Left hindlimb (tissue), 1 donor: ENCODE measurements around the gene DSE.

Experiments
- DNase-seq: peaks from one replicate; pipeline ENCODE4 v3.0.0-alpha.2; 2018

Gene DSE

DNA sequence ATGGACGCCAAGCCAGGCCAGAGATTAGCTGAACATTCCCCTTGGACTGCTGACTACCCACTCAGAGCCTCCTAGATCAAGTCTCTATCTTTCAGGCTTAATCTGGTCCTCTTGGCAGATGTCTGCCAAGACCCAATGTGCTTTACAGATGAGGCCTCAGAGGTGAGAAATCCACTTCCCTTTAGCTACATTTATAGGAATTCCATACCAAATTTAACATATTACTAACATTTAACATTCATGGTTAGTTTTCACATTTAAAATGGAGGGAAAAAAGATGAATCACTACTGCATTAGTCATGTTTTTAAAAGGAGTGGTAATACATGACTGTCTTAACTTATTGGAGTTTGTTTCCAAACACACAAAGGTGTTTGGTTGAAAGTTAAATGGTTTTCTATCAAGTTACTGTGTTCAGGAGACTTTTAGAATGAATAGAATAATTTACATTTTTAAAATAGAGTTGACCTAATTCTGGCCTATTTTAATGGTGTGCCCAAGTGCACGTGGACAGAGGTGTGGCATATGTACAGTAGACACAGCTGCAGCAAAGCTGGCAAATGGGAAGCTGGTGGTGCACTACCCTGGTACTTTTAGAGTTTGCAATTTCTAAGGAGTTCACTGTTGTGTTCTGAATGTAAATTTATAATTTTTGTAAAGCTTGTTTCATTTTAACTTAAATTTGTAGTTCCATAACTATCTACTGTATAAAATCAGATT, 48.5 kb downstream of the DSE start:
- no peak for DNase-seq

DNA sequence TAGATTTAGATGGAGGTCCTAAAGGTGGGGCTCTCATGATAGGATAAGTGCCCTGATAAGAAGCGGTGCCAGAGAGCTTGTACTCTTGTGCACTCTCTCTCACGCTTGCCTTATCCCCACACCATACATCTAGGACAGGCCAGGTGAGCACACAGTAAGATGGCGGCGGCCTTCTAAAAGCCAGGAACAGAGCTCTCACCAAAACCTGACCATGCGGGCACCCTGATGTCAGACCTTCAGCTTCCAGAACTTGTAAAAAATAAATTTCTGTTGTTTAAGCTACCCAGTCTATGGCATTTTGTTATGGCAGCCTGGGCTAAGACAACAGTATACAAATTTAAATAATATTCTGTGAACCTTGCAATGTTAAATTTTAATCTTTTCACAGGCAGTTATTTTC, 49.6 kb downstream of the DSE start:
- DNase-seq: no peak

DNA sequence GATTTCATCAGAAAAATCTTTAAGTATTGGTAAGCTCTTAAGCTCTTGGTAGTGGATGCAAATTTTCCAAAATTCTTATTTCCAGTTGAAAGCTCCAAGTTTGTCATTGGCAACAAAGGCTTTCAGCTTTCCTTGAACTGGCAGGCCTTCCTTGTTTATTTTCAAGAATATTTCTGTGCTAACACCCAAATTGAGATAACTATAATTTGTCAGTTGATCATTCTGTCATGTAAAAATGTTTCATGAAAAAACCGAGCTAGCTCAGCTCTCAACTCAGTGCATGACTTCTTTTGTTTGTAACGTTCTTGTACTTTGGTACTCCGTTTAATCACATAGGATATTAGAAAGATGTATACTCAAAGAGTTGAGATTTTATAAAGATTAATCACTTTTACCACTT, 51.5 kb downstream of the DSE start:
- DNase-seq: no peak

DNA sequence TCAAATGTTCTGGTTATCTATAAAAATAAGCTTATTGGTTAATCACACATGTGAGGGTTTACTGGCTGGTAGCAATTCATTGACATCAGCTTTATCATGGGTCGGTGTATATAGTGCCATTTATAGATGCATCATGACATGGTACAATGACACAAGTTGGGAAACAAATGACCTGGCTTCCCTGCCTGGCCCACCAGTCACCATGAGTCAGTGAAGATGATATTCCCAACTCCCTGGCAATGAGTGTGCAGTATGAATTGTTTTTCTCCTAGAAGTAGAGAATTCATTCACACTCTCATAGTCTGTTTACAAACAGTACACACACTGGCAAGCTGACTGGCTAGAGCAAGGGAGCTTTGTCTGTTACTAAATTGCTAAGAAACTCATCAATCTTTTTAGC, 53.3 kb downstream of the DSE start:
- no peak for DNase-seq

DNA sequence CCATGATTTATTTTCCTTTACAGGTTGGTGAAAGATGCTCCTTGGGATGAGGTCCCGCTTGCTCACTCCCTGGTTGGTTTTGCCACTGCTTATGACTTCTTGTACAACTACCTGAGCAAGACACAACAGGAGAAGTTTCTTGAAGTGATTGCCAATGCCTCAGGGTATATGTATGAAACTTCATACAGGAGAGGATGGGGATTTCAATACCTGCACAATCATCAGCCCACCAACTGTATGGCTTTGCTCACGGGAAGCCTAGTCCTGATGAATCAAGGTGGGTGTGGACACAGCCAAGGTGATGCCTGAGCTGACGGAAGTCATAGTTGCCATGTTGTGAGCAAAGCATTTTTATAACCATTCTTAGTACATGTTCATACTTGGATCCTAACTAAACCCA, 55.8 kb downstream of the DSE start:
- no peak for DNase-seq

DNA sequence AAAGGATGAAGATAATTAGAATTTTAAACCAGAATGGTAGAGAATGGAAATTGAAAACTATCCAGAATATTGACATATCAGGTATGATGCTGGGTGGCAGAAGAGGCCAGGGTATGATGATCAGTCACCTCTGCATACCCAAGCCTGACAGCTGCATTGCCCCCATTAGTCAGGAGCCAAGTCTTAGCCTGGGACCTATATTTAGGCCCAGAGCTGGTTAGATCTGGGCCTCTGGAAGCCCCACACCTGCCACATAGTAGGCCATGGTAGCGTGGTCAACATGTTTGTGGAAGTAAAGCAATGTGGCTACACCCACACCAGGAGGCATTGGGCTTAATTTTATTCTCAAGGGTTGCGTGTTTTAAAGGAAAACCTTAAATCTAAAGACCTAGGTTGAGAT, 58.4 kb downstream of the DSE start:
- DNase-seq: no peak

DNA sequence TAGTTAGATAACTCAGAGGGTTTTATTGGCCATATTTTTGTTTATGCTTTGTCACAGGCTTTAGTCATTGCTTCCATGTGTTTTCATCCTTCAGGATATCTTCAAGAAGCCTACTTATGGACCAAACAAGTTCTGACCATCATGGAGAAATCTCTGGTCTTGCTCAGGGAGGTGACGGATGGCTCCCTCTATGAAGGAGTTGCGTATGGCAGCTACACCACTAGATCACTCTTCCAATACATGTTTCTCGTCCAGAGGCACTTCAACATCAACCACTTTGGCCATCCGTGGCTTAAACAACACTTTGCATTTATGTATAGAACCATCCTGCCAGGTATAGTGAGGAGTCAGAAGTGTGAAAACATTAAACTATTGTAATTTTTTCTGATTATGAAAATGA, 60.1 kb downstream of the DSE start:
- DNase-seq: no peak

DNA sequence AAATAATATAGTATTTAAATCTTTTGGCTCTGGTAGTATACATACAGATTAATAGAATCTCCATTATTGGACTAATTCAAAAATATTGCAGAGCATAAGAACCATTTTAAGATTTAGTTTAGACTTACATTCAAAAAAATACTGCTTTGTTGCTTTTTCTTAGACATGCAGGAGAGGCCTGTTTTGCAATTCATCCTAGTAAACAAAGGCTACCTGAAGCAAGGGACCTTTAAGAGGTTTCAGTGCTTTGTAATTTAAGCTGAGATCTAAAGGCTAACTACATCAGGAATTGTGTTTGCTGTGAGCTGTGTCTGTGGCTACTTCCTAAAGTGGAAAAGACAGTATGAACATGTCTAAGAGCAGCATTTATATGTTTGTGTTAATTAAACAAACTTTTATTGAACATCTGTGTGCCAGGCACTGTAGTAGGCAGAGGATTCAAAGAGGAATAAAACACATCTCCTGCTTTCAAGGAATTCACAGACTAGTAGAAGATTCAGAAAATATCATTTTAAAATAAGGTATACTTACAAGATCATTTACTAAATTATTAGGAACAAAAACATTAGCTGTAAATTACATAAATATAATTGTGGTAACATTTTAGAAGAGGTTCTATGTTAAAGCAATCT, 61.3 kb downstream of the DSE start:
- DNase-seq: no peak

DNA sequence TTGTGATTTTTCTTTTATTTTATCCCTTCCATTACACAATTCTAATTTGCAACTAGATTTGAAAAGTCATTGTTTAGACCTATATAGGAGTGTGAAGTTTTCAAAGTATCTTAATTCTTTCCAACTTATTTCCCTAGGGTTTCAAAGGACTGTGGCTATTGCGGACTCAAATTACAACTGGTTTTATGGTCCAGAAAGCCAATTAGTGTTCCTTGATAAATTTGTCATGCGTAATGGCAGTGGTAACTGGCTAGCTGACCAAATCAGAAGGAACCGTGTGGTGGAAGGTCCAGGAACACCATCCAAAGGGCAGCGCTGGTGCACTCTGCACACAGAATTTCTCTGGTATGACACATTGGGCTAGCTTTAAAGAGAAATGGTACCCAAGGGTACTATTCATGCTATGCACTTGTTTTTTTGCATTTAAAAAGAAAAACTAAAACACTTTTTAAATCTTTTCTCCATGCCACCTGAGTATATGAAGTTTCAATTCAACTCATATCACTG, 62.5 kb downstream of the DSE start:
- DNase-seq: no peak

DNA sequence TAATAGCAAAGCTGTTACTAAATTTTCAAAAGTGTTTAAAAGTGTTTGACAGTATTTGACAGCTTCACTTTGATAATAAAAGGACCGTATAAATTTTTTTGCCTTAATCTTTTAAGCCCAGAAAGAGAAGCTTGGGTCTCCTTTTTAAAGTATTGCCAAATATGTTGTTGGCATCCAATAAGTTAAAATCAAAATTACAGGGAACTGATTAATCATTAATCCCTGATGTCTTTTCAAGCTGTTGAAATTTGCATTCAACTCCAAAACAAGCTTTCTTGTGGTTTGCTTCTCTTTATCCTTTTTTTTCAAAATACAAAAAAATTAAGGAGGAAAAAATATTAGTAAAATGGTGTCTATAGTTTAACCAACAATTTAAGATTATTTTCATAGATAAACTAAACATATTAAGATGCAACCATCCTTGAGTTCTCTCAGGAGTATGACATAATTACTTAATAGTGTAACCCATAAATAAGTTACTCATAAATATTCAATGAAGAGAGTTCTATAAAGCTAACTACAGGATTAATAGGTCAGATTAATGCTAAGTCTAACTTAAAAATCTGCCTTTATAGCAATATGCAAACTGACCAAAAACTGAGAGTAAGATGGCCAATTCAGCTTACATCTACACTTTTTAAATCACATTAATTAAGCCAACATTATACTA, 63.4 kb downstream of the DSE start:
- no peak for DNase-seq

DNA sequence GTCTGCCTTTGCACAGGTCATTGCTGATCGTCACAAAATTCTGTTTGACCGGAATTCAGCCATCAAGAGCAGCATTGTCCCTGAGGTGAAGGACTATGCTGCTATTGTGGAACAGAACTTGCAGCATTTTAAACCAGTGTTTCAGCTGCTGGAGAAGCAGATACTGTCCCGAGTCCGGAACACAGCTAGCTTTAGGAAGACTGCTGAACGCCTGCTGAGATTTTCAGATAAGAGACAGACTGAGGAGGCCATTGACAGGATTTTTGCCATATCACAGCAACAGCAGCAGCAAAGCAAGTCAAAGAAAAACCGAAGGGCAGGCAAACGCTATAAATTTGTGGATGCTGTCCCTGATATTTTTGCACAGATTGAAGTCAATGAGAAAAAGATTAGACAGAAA, 65.8 kb downstream of the DSE start:
- DNase-seq: no peak

DNA sequence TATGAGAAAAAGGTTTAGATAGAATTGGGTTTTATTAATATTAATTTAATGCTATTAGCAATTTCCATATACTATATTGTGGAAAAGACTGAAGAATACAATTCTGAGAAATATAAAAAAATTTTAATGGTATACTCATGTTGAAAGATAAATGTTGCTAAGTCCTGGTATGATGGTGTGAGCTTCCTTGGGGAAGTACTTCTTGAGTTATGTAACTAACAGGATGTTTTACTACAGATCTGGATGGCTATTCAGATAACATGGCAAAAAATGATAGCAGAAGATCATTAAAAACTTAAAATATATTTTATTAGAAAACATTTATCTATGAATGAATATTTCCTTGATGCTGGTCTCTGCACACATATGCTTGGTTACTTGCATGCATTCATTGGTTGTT, 66.9 kb downstream of the DSE start:
- DNase-seq: no peak

DNA sequence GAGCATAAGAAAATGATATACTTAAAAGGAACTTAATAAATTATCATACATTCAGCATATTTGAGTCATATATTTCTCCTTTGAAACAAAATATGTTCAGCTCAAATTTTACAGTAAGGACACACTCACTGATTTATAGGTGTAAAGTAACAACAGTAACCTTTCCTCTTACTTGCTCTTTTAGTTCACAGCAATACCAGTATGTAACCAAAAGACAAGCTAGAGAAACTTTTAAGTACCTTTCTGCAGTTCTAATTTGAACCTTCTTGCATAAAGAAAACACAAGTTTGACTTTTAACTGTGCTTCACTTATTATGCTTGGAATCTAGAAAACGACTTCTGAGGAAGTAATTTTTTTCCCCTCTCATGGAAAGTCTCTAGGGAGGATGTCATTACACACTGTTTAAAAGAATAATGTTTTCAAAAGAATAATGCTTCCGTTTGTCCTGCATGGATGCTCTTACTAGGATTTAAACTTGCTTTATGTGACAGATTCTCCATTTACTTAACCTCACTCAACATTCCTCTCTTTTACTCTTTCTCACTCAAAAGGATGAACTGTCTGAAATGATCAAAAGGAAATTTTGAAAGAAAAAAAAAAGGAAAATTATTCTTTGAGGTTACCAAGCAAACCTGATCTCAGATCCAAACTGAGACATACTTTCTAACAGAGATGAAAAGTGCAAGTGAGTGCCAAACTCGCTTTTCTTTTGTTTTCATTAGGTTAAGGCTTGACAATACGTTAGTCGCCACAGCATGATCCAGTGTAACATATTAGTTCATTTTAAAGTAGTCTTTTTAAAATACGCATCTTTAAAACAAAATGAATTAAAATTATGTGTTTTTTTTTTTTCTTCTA, 68.1 kb downstream of the DSE start:
- no peak for DNase-seq

DNA sequence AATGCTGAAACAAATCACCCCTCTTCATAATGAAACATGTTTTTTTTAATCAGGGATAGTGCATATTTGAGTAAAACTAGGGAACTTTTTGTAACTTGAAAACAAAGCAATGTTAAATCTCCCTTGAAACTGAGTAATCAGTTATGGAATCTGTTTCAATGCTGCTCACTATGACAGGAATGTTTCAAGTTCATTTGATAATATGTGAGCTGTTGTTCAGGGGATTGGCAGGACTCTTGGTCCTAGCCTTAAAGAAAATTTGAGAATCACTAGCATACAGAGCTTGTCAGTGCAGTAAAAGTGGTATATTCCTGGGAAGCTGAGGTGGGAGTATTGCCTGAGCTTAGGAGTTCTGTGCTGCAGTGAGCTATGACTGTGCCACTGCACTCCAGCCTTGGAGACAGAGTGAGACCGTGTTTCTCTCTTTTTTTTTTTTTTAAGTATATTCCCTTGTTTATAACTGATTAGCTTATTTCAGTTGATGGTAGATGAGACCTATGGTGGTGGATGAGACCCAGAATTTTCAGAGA, 68.8 kb downstream of the DSE start:
- DNase-seq: no peak

DNA sequence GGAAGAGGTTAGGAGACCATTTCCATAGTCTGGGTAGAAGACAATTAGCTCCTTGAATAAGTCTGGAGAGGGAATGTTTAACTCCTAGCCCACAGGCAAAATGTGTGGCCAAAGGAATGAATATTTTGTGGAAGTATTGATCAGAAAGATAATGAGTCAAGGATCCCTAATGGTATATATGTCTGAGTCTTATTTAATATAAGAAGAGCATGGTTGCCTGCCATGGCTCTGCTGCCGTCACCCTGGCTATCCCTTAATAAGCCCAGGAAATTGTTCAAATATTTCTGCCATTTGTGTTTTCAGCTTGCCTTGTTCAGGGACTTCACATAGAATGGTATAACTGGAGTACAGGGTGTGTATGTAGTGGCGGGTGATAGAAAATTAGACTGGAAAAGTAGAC, 72.4 kb downstream of the DSE start:
- no peak for DNase-seq

DNA sequence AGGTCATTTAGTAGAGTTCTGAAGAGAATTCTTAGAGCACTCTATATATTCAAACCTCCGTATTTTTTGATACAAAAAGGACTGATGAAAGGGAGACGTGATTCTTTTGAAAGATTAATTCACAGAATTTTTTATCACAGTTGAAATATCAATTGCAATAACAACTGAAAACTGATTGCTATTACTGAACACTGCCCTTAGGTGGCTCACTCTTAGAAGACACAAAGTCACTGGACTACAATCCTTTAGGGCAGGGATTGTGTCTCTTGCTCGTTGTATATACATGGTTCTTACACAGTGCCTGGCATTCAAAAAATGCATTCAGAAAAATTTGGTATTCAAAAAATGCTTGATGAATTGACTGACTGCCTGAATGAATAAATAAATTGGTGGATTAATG, 73.3 kb downstream of the DSE start:
- DNase-seq: no peak

DNA sequence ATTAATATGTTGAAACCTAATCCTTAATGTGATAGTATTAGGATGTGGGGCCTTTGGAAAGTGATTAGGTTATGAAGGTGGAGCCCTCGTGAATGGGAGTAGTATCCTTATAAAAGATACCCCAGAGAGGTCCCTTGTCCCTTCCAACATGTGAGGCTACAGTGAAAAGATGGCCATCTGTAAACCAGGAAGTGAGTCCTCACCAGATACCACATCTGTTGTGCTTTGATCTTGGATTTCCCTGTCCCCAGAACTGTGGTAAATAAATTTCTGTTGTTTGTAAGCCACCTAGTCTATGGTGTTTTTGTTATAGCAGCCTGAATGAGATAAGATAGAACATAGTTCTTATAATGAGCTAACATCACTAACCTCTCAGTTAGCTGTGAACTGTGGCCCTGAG, 73.8 kb downstream of the DSE start:
- no peak for DNase-seq

DNA sequence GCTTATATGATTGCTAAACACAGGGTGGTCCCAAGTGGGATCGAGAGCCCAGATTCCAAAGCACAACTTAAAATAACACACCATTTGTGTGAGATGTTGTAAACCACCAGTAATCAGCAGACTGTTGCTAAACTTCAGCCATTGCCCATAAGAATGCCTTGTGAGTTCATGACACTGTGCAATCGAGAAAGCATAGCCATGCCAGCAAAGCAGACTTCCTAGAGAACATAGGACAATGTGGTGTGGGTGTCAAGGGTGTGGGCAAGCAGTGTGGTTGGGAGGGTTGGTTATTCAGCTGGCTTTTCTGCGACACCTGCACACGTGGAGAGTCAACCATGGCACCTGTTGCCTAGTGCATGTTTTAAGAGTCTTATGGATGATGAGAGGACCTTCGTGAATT, 74.4 kb downstream of the DSE start:
- DNase-seq: no peak

DNA sequence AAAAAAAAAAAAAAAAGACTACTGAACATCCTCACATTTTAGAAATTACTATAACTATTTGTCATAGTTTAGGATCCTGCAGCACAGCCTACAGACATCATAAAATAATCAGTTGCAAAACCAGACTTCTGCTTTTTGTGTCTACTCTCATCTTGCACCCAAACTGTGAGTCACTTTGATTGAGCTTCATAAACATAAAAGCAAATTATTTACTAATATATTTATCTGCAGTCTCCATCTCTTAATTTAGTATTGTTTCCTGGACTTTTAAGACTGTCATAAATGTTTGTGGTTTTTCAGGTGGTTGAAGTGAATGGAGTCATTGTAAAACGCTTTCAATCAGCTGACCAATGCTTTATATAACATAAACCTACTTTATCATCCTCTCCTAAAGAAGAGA, 75.7 kb downstream of the DSE start:
- DNase-seq: no peak

DNA sequence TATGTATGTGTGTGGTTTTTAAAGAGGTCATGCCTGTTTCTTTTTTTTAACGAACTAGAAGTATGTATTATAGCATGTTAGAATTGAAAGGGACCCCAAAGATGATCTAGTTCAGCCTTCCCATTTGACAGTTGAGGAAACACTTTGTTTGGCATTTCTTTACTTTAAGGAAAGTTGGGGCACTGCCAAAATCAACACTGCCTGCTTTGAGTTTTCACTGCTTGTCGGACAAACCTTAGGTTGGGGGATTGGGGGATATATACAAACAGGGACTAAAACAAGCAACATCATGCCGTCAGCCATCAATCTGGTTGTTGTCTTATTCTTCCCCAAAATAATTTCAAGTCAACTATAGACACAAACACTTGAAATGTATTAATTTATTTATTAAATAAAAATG, 76.3 kb downstream of the DSE start:
- DNase-seq: no peak

DNA sequence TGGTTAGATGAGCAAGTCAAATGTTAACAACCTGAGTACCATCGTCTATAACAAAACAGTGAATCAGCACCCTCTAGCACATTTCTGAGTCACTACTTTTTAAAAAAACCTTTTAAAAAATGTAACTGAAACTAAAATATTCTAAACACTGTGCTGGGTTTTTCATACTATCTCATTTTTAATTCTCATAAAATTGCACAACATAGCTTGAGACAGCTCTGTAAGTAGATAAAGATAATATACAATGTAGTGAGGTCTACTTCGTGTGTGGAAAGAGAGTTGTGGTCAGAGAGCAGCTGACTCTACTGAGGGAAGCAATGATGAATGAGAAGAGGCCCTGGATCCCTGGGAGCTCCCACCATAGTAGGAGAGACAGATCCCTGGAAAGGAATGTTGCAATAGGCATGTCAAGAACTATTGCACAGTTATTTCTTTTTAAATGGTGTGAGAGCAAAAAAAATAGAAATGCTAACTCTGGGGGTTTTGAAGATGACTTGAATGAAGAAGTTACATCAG, 76.8 kb downstream of the DSE start:
- no peak for DNase-seq

DNA sequence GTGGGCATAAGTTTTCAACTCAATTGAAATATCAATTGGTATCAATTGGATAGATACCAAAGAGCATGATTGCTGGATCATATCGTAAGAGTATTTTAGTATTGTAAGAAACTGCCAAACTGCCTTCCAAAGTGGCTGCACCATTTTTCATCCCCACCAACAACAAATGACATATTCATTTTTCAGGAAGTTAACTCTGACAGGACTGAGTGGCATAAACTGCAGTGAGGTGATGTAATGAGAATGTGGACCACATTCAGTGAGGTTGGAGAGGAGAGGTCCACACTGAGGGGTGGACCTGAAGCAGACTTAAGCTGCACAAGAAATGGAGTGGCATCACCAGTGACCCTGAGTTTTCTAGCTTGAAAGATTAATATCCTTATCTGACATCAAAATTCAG, 78.8 kb downstream of the DSE start:
- DNase-seq: no peak

DNA sequence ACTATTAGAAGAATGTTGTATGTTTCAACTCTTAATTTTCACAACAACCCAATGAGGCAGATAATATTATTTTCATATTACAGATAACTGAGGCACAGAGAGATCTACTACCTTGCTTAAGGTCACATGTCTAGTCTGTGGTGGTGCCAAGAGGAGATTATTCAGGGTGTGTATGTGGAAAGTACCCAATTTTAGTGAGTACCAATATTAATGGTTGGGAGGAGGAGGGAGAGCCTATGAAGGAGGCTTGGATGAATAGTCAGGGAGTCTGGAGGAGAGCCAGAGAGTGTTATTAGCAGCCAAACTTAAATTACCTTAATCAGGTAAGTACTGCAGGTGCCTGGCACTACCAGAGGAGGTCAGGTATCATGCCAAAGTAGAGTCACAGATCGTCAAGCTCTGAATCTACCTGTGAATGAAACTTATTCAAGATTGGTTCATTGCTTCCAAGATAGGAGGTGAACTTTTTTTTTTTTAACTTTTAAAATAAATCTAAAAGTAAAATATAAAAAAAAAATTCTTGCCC, 79.5 kb downstream of the DSE start:
- no peak for DNase-seq
